SK-N-SH (cell line): ENCODE data around the gene VSIG10L2.

Experiments used
- CHD2 ChIP-seq: fragments of 150-350 bp; IDR thresholded peaks from 2 replicates; pipeline ENCODE4 v1.6.1; 2018; ENCODE audit warnings: low read length; ENCODE audit not compliant: partially characterized antibody
- EZH2phosphoT487 ChIP-seq: fragments of 200-600 bp; sonication (generic); IDR thresholded peaks from 2 replicates; pipeline ENCODE4 v1.6.1; 2017; ENCODE audit warnings: low read depth, mixed run types, mild to moderate bottlenecking, antibody characterized with exemption, moderate library complexity, borderline replicate concordance
- NFIC ChIP-seq: IDR thresholded peaks from 2 replicates; pipeline ENCODE4 v1.4.0; 2012; ENCODE audit warnings: borderline replicate concordance
- POLR2AphosphoS5 ChIP-seq: IDR thresholded peaks from 2 replicates; pipeline ENCODE4 v1.6.1; 2012; ENCODE audit warnings: low read depth, low read length
- RAD21 ChIP-seq: IDR thresholded peaks from 2 replicates; pipeline ENCODE4 v1.6.1; 2012; ENCODE audit warnings: mild to moderate bottlenecking, low read length
- RCOR1 ChIP-seq: fragments of 150-350 bp; IDR thresholded peaks from 2 replicates; pipeline ENCODE4 v1.6.1; 2017; ENCODE audit warnings: antibody characterized with exemption, low read length
- RXRA ChIP-seq: IDR thresholded peaks from 2 replicates; pipeline ENCODE4 v1.4.0; 2012; ENCODE audit warnings: low read depth, mild to moderate bottlenecking, borderline replicate concordance
- SIN3A ChIP-seq: IDR thresholded peaks from 2 replicates; pipeline ENCODE4 v1.6.1; 2012; ENCODE audit warnings: low read depth, mild to moderate bottlenecking, low read length, moderate library complexity, borderline replicate concordance
- SMC3 ChIP-seq: IDR thresholded peaks from 2 replicates; pipeline ENCODE4 v1.6.1; 2012; ENCODE audit warnings: low read depth, low read length, improper control_type of control experiment
- TEAD4 ChIP-seq: IDR thresholded peaks from 2 replicates; pipeline ENCODE4 v1.4.0; 2012; ENCODE audit warnings: mild to moderate bottlenecking, borderline replicate concordance; ENCODE audit not compliant: insufficient read depth
- TF ChIP-seq, protein P1 (sequence below): fragments of 200-600 bp; sonication (generic); IDR thresholded peaks from 2 replicates; pipeline ENCODE4 v1.6.1; 2017; ENCODE audit warnings: antibody characterized with exemption, mild to moderate bottlenecking, moderate library complexity

- no peak for TF ChIP-seq SMC3
- TF ChIP-seq, protein P1, sequence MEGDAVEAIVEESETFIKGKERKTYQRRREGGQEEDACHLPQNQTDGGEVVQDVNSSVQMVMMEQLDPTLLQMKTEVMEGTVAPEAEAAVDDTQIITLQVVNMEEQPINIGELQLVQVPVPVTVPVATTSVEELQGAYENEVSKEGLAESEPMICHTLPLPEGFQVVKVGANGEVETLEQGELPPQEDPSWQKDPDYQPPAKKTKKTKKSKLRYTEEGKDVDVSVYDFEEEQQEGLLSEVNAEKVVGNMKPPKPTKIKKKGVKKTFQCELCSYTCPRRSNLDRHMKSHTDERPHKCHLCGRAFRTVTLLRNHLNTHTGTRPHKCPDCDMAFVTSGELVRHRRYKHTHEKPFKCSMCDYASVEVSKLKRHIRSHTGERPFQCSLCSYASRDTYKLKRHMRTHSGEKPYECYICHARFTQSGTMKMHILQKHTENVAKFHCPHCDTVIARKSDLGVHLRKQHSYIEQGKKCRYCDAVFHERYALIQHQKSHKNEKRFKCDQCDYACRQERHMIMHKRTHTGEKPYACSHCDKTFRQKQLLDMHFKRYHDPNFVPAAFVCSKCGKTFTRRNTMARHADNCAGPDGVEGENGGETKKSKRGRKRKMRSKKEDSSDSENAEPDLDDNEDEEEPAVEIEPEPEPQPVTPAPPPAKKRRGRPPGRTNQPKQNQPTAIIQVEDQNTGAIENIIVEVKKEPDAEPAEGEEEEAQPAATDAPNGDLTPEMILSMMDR, result no peak
- TF ChIP-seq TEAD4, result no peak
- TF ChIP-seq NFIC, result no peak
- TF ChIP-seq POLR2AphosphoS5, result no peak
- no peak for TF ChIP-seq EZH2phosphoT487
- no peak for TF ChIP-seq RCOR1
- no peak for TF ChIP-seq CHD2
- TF ChIP-seq RXRA, result no peak
- no peak for TF ChIP-seq SIN3A
- TF ChIP-seq RAD21, result no peak
Observed at GRCh38 chr11:125957618-125958332, 11.9 kb downstream of the VSIG10L2 start.
